ENCODE measurements around the gene MAD1L1. TPM values are rescaled to one million over a fixed set of nuclear protein-coding genes. Genes with fewer than 3 reads are reported as not detected.
"Not testable (repeated sequence)": the region's sequence is repeated elsewhere in the genome, so short reads cannot be mapped to it uniquely, and the experiment has no call there.

Gene MAD1L1
- total RNA-seq, 1 experiment from 2014 or later: 103 TPM

DNA sequence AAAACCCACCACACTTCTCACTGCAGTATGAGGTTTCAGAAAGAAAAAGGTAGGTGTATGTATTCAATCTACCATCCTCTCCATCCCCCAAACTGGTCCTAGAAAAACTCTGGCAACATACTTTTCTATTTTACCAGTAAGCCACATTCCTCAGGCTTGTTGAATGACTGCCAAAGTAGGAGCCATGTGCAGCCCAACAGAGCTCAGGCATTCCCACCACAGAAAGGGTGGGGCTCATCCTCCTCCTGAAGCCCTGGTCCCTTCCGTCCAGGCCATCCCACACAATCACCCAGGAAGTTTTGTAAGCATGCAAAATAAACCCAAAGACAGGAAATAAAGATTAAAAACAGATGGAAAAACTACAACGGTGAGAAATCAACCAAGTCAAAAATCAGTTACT, 57.2 kb downstream of the MAD1L1 start:
- DNase-seq (ENCODE audit: low spot score): peak; percentile 78

DNA sequence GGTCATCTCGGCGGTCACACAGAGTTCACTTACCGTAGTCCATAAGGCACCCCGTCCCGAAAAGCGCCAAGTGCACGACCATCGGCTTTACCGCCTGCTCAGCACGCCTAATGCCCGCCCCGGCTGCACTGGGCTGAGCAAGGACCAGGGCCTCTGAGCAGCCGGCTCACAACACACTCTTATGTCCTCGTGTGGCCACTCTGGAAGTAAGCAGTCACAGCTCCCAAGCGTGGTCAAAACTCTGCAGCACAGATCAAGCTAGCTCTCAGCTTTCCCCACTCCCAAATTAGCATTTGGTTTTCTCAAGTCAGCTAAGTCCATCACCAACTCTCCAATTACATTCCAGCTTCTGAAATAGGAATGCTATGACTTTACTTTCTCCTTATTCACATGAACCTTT, 57.7 kb downstream of the MAD1L1 start:
- DNase-seq (ENCODE audit: low spot score): no peak

GRCh38 chr7:2173189-2173827, 59.4 kb downstream of the MAD1L1 start:
- DNase-seq (ENCODE audit: low spot score): no peak

- DNase-seq (ENCODE audit: low spot score): peak; percentile 14
Observed at GRCh38 chr7:2172311-2173188, 60.2 kb downstream of the MAD1L1 start.

DNA sequence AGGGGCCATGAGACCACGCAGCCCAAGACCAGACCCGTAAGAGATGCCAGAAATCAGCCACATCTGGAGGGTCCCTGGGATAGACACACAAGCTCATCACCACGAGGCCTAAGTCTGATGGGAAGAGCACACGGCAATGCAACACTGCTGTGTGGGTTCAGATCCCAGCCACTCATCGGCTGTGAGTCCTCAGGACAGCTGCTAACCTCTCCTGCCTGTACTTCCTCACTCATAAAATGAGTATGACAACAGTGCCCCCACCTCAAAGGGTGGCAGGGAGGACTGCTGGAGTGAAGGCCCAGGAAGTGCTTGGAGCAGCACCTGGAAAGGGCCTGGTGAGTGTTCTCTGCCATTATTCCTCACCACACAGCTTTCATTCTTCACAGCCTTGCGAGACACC, 60.9 kb downstream of the MAD1L1 start:
- DNase-seq (ENCODE audit: low spot score): no peak

GRCh38 chr7:2170576-2171521, 61.9 kb downstream of the MAD1L1 start:
- no peak for DNase-seq (ENCODE audit: low spot score)

- no peak for DNase-seq (ENCODE audit: low spot score)
Observed at GRCh38 chr7:2169923-2170575, 62.7 kb downstream of the MAD1L1 start.

GRCh38 chr7:2168615-2169311, 64.0 kb downstream of the MAD1L1 start:
- no peak for DNase-seq (ENCODE audit: low spot score)

GRCh38 chr7:2166625-2167280, 66.0 kb downstream of the MAD1L1 start:
- no peak for DNase-seq (ENCODE audit: low spot score)

GRCh38 chr7:2165610-2166594, 66.8 kb downstream of the MAD1L1 start:
- no peak for DNase-seq (ENCODE audit: low spot score)

- no peak for DNase-seq (ENCODE audit: low spot score)
Observed at GRCh38 chr7:2165239-2165609, 67.5 kb downstream of the MAD1L1 start.

GRCh38 chr7:2164646-2165045, 68.1 kb downstream of the MAD1L1 start:
- no peak for DNase-seq (ENCODE audit: low spot score)

- DNase-seq (ENCODE audit: low spot score): no peak
Observed at GRCh38 chr7:2163600-2164555, 68.9 kb downstream of the MAD1L1 start.

GRCh38 chr7:2162959-2163358, 69.8 kb downstream of the MAD1L1 start:
- no peak for DNase-seq (ENCODE audit: low spot score)

- not testable (repeated sequence) for DNase-seq (ENCODE audit: low spot score)
Observed at GRCh38 chr7:2162004-2162902, 70.5 kb downstream of the MAD1L1 start.

GRCh38 chr7:2159176-2159520, 73.6 kb downstream of the MAD1L1 start:
- no peak for DNase-seq (ENCODE audit: low spot score)
